Fibroblast of skin of back (primary cell): Measurements from ENCODE around the gene PLXNB3.
"Not testable (repeated sequence)": the region's sequence is repeated elsewhere in the genome, so short reads cannot be mapped to it uniquely, and the experiment has no call there.

Source experiments
- DNase-seq: peaks from one replicate; pipeline ENCODE4 v3.0.0-alpha.2; 2013

The PLXNB3 gene

GRCh38 chrX:153794018-153794896, 30.2 kb downstream of the PLXNB3 start, which contains the start of the genes IDH3G and SSR4:
Gene IDH3G (minus strand): TSS chrX:153794375. CDS start chrX:153794326, 49 bp downstream.
Gene SSR4 (plus strand): TSS chrX:153794668. CDS start chrX:153794688, 20 bp downstream.
- peak; percentile 91 for DNase-seq

GRCh38 chrX:153794897-153795816, 31.1 kb downstream of the PLXNB3 start:
- DNase-seq, result peak; percentile 8

- DNase-seq, result no peak
Measured at GRCh38 chrX:153797415-153798015, 33.5 kb downstream of the PLXNB3 start.

GRCh38 chrX:153799326-153799725, 35.3 kb downstream of the PLXNB3 start:
- DNase-seq, result no peak

- DNase-seq, result no peak
Measured at GRCh38 chrX:153800177-153800722, 36.2 kb downstream of the PLXNB3 start.

GRCh38 chrX:153800746-153801145, 36.7 kb downstream of the PLXNB3 start:
- DNase-seq, result no peak

GRCh38 chrX:153801669-153802068, 37.6 kb downstream of the PLXNB3 start:
- DNase-seq, result no peak

- no peak for DNase-seq
Measured at GRCh38 chrX:153802513-153803045, 38.5 kb downstream of the PLXNB3 start.

GRCh38 chrX:153803211-153804099, 39.4 kb downstream of the PLXNB3 start:
- no peak for DNase-seq

GRCh38 chrX:153804100-153804595, 40.1 kb downstream of the PLXNB3 start:
- no peak for DNase-seq

- no peak for DNase-seq
Measured at GRCh38 chrX:153804621-153805020, 40.6 kb downstream of the PLXNB3 start.

GRCh38 chrX:153805436-153805835, 41.4 kb downstream of the PLXNB3 start:
- DNase-seq, result no peak

GRCh38 chrX:153806999-153807575, 43.0 kb downstream of the PLXNB3 start:
- no peak for DNase-seq

- DNase-seq, result no peak
Measured at GRCh38 chrX:153807976-153808375, 43.9 kb downstream of the PLXNB3 start.

- no peak for DNase-seq
Measured at GRCh38 chrX:153812220-153812619, 48.2 kb downstream of the PLXNB3 start.

- no peak for DNase-seq
Measured at GRCh38 chrX:153813161-153813560, 49.1 kb downstream of the PLXNB3 start.

- no peak for DNase-seq
Measured at GRCh38 chrX:153814591-153815315, 50.7 kb downstream of the PLXNB3 start.

- no peak for DNase-seq
Measured at GRCh38 chrX:153816831-153817690, 53.0 kb downstream of the PLXNB3 start.

- DNase-seq, result not testable (repeated sequence)
Measured at GRCh38 chrX:153818064-153818463, 54.0 kb downstream of the PLXNB3 start.
